ENCODE data around the gene BMP7.

BMP7 gene

GRCh38 chr20:57225197-57225733, 41.2 kb downstream of the BMP7 start:
- no peak for DNase-seq

GRCh38 chr20:57224641-57225138, 41.8 kb downstream of the BMP7 start:
- DNase-seq, result no peak

GRCh38 chr20:57223648-57224489, 42.6 kb downstream of the BMP7 start:
- no peak for DNase-seq

GRCh38 chr20:57222631-57222950, 43.9 kb downstream of the BMP7 start:
- no peak for DNase-seq

GRCh38 chr20:57221916-57222630, 44.4 kb downstream of the BMP7 start:
- no peak for DNase-seq

GRCh38 chr20:57220337-57221145, 45.9 kb downstream of the BMP7 start:
- DNase-seq, result no peak

GRCh38 chr20:57219071-57219677, 47.3 kb downstream of the BMP7 start:
- no peak for DNase-seq

- no peak for DNase-seq
These were observed 48.0 kb downstream of the BMP7 start for GRCh38 chr20:57218489-57218888.

GRCh38 chr20:57217802-57218201, 48.6 kb downstream of the BMP7 start:
- DNase-seq, result no peak

- no peak for DNase-seq
These were observed 49.8 kb downstream of the BMP7 start for GRCh38 chr20:57216669-57217068.

GRCh38 chr20:57215826-57216471, 50.5 kb downstream of the BMP7 start:
- no peak for DNase-seq

- no peak for DNase-seq
These were observed 51.0 kb downstream of the BMP7 start for GRCh38 chr20:57215426-57215825.

GRCh38 chr20:57214948-57215347, 51.5 kb downstream of the BMP7 start:
- no peak for DNase-seq

GRCh38 chr20:57214427-57214826, 52.0 kb downstream of the BMP7 start:
- no peak for DNase-seq

- DNase-seq, result no peak
These were observed 52.5 kb downstream of the BMP7 start for GRCh38 chr20:57213924-57214323.

- DNase-seq, result no peak
These were observed 53.1 kb downstream of the BMP7 start for GRCh38 chr20:57213291-57213690.

GRCh38 chr20:57212534-57213276, 53.7 kb downstream of the BMP7 start:
- DNase-seq, result peak in 1 of 3 donors; percentile 4

- no peak for DNase-seq
These were observed 54.4 kb downstream of the BMP7 start for GRCh38 chr20:57211908-57212533.

GRCh38 chr20:57211406-57211805, 55.0 kb downstream of the BMP7 start:
- DNase-seq, result no peak

GRCh38 chr20:57210911-57211280, 55.5 kb downstream of the BMP7 start:
- DNase-seq, result no peak
